T-helper 1 cell treated with Interleukin-12 subunit alpha and Interleukin-12 subunit beta and Interleukin-4 antibody, amounts not matched to agents 30 ng/mL and 1 ng/mL, for 36 hours (primary cell): ENCODE results near the gene LMF2. TPM values are rescaled to one million over a fixed set of nuclear protein-coding genes. Genes with fewer than 3 reads are reported as not detected.

Experiments used
- intact Hi-C: fragments of 100-400 bp; cut with micrococcal nuclease; formaldehyde crosslinking; loops from one replicate; pipeline ENCODE4 v1.15.1; 2024
- total RNA-seq: library from RNA; stranded (reverse); gene quantifications from 2 replicates; pipeline ENCODE4 v1.2.3, GENCODE V29; 2022

Gene LMF2
- total RNA-seq, 1 donor from 2014 or later = 124 TPM

- intact Hi-C loops = loop anchor here (2.0 to 5.0 kb wide), 3 partner anchors 163 to 314 kb away; partner anchors contain the start of genes MAPK11 and PPP6R2
These were observed 1.5 kb downstream of the LMF2 start for GRCh38 chr22:50505776-50506610.

- intact Hi-C loops = loop anchor here (5.0 kb wide), 2 partner anchors 233 to 313 kb away; partner anchors contain the start of gene MAPK11
These were observed 2.2 kb downstream of the LMF2 start for GRCh38 chr22:50505276-50505775.

GRCh38 chr22:50504369-50505211 lies 2.9 kb downstream of the LMF2 start:
- intact Hi-C loops = loop anchor here (5.0 kb wide), 2 partner anchors 232 to 312 kb away; partner anchors contain the start of gene MAPK11

GRCh38 chr22:50503475-50504145 lies 3.9 kb downstream of the LMF2 start:
- intact Hi-C loops = no loop called here

GRCh38 chr22:50502628-50503474 lies 4.7 kb downstream of the LMF2 start:
- intact Hi-C loops = no loop called here

GRCh38 chr22:50502096-50502495 lies 5.4 kb downstream of the LMF2 start:
- intact Hi-C loops = no loop called here

GRCh38 chr22:50500452-50500851 lies 7.0 kb downstream of the LMF2 start:
- intact Hi-C loops = no loop called here

- intact Hi-C loops = loop anchor here (1.0 to 2.0 kb wide), 2 partner anchors 42 to 257 kb away; no protein-coding TSS in a partner anchor
These were observed 9.1 kb downstream of the LMF2 start for GRCh38 chr22:50498322-50498890.

- intact Hi-C loops = no loop called here
These were observed 10.4 kb downstream of the LMF2 start for GRCh38 chr22:50497093-50497492.

- intact Hi-C loops = no loop called here
These were observed 16.8 kb downstream of the LMF2 start for GRCh38 chr22:50490531-50491308.

GRCh38 chr22:50489363-50490243 lies 17.9 kb downstream of the LMF2 start:
- intact Hi-C loops = no loop called here

GRCh38 chr22:50488886-50489285 lies 18.6 kb downstream of the LMF2 start:
- intact Hi-C loops = no loop called here

GRCh38 chr22:50488006-50488677 lies 19.4 kb downstream of the LMF2 start:
- intact Hi-C loops = no loop called here

GRCh38 chr22:50487290-50488005 lies 20.1 kb downstream of the LMF2 start:
- intact Hi-C loops = no loop called here

- intact Hi-C loops = no loop called here
These were observed 20.8 kb downstream of the LMF2 start, which contains the start of gene MIOX for GRCh38 chr22:50486561-50487289. Gene MIOX (plus strand): TSS chr22:50486859. CDS start chr22:50486898, 39 bp downstream.
